Measurements from ENCODE around the gene CCDC117.

DNA sequence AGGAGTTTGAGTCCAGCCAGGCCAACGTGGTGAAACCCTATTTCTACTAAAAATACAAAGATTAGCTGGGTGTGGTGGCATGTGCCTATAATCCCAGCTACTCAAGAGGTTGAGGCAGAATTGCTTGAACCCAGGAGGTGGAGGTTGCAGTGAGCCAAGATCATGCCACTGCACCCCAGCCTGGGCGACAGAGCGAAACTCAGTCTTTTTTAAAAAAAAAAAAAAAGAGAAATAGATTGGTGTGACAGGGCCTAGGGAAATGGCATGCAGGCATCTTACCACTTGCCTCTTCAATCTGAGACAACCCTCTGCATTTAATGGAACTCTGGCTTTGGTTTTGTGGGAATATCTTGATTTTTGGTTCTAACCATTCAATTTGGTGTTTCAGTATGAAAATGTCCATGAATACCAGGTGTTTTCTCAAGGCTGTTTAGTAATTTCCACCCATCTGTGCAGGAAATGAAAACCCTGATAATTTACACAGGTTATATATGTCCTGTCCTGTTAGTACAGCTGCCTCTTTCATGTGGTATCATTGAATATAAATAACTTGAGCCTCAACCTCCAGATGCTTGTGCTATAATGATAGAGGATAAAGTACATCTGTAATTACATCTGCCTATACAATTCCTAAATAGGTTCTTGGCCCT, 19.5 kb downstream of the CCDC117 start:
- TF ChIP-seq, protein P1, sequence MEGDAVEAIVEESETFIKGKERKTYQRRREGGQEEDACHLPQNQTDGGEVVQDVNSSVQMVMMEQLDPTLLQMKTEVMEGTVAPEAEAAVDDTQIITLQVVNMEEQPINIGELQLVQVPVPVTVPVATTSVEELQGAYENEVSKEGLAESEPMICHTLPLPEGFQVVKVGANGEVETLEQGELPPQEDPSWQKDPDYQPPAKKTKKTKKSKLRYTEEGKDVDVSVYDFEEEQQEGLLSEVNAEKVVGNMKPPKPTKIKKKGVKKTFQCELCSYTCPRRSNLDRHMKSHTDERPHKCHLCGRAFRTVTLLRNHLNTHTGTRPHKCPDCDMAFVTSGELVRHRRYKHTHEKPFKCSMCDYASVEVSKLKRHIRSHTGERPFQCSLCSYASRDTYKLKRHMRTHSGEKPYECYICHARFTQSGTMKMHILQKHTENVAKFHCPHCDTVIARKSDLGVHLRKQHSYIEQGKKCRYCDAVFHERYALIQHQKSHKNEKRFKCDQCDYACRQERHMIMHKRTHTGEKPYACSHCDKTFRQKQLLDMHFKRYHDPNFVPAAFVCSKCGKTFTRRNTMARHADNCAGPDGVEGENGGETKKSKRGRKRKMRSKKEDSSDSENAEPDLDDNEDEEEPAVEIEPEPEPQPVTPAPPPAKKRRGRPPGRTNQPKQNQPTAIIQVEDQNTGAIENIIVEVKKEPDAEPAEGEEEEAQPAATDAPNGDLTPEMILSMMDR (conservative IDR thresholded peaks at IDR 0.05; ENCODE audit: low read depth, low read length): no peak
- no peak for TF ChIP-seq EZH2 (IDR thresholded peaks at IDR 0.05; ENCODE audit: borderline replicate concordance, low read depth, low read length, poor library complexity, severe bottlenecking)
